ENCODE data around the gene NLRP9. TPM values are rescaled to one million over a fixed set of nuclear protein-coding genes. Genes with fewer than 3 reads are reported as not detected.

NLRP9 gene
- polyA plus RNA-seq, 2 of the 4 experiments (the other 2 are of a cell fraction): not detected

DNA sequence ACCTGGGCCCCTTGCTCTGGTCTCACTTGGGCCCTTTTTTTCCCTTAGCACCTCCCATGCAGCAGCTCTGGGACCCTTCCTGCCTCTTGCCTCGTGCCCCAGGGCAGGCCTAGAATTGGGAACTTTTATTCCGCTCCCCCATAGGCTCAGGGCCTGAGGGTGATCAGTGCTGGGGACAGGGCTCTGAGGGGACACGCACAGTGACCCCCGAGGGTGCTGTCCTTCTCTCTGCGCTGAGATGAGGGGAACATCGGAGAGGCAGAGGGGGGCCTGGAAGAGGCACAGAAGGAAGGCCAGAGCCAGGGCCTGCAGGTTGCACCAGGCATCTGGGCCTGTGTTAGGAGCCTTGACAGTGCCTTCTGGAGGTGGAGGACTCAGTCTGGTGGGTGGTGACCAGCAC lies 52.4 kb downstream of the NLRP9 start:
- no peaks in the 10 kb centered on the region for H3K4me1 ChIP-seq
- no peak overlapping the region for H3K4me2 ChIP-seq
- no peak overlapping the region for H3K27ac ChIP-seq
- TF ChIP-seq CHD2 (IDR thresholded peaks at IDR 0.05; ENCODE audit: low read length, partially characterized antibody): no peak
- TF ChIP-seq, protein P1, sequence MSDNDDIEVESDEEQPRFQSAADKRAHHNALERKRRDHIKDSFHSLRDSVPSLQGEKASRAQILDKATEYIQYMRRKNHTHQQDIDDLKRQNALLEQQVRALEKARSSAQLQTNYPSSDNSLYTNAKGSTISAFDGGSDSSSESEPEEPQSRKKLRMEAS (IDR thresholded peaks at IDR 0.05): no peak
- TF ChIP-seq GATA3 (IDR thresholded peaks at IDR 0.05; ENCODE audit: borderline replicate concordance): no peak
- TF ChIP-seq, protein P2, sequence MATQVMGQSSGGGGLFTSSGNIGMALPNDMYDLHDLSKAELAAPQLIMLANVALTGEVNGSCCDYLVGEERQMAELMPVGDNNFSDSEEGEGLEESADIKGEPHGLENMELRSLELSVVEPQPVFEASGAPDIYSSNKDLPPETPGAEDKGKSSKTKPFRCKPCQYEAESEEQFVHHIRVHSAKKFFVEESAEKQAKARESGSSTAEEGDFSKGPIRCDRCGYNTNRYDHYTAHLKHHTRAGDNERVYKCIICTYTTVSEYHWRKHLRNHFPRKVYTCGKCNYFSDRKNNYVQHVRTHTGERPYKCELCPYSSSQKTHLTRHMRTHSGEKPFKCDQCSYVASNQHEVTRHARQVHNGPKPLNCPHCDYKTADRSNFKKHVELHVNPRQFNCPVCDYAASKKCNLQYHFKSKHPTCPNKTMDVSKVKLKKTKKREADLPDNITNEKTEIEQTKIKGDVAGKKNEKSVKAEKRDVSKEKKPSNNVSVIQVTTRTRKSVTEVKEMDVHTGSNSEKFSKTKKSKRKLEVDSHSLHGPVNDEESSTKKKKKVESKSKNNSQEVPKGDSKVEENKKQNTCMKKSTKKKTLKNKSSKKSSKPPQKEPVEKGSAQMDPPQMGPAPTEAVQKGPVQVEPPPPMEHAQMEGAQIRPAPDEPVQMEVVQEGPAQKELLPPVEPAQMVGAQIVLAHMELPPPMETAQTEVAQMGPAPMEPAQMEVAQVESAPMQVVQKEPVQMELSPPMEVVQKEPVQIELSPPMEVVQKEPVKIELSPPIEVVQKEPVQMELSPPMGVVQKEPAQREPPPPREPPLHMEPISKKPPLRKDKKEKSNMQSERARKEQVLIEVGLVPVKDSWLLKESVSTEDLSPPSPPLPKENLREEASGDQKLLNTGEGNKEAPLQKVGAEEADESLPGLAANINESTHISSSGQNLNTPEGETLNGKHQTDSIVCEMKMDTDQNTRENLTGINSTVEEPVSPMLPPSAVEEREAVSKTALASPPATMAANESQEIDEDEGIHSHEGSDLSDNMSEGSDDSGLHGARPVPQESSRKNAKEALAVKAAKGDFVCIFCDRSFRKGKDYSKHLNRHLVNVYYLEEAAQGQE (IDR thresholded peaks at IDR 0.05): no peak
- TF ChIP-seq HOXB13 (CRISPR knock-in tag; IDR thresholded peaks at IDR 0.05; ENCODE audit: low read depth): no peak
- TF ChIP-seq, protein P3, sequence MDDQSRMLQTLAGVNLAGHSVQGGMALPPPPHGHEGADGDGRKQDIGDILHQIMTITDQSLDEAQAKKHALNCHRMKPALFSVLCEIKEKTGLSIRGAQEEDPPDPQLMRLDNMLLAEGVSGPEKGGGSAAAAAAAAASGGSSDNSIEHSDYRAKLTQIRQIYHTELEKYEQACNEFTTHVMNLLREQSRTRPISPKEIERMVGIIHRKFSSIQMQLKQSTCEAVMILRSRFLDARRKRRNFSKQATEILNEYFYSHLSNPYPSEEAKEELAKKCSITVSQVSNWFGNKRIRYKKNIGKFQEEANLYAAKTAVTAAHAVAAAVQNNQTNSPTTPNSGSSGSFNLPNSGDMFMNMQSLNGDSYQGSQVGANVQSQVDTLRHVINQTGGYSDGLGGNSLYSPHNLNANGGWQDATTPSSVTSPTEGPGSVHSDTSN (IDR thresholded peaks at IDR 0.05): no peak
- no peak for TF ChIP-seq CHD4 (IDR thresholded peaks at IDR 0.05; ENCODE audit: borderline replicate concordance)
- no peak for TF ChIP-seq NFE2L2 (conservative IDR thresholded peaks at IDR 0.05; ENCODE audit: low read length)
- no peak for TF ChIP-seq FOXS1 (CRISPR knock-in tag; IDR thresholded peaks at IDR 0.05)
- TF ChIP-seq MAZ (IDR thresholded peaks at IDR 0.05; ENCODE audit: borderline replicate concordance, low read depth, low read length): no peak
- TF ChIP-seq MAFK (IDR thresholded peaks at IDR 0.05; ENCODE audit: partially characterized antibody): no peak
- no peak for TF ChIP-seq ZNF302 (CRISPR knock-in tag; IDR thresholded peaks at IDR 0.05)
- no peak for TF ChIP-seq SMC3 (IDR thresholded peaks at IDR 0.05)
- TF ChIP-seq, protein P4, sequence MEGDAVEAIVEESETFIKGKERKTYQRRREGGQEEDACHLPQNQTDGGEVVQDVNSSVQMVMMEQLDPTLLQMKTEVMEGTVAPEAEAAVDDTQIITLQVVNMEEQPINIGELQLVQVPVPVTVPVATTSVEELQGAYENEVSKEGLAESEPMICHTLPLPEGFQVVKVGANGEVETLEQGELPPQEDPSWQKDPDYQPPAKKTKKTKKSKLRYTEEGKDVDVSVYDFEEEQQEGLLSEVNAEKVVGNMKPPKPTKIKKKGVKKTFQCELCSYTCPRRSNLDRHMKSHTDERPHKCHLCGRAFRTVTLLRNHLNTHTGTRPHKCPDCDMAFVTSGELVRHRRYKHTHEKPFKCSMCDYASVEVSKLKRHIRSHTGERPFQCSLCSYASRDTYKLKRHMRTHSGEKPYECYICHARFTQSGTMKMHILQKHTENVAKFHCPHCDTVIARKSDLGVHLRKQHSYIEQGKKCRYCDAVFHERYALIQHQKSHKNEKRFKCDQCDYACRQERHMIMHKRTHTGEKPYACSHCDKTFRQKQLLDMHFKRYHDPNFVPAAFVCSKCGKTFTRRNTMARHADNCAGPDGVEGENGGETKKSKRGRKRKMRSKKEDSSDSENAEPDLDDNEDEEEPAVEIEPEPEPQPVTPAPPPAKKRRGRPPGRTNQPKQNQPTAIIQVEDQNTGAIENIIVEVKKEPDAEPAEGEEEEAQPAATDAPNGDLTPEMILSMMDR (IDR thresholded peaks at IDR 0.05): no peak
- no peak for TF ChIP-seq POLR2AphosphoS2 (conservative IDR thresholded peaks at IDR 0.05; ENCODE audit: low read length)
- no peak overlapping the region for H3K4me3 ChIP-seq
- DNase-seq (ENCODE audit: low read depth in 1 of 2, low spot score in 1 of 2) (no peak), FAIRE-seq (no peak), ATAC-seq (no peak)
- no peaks in the 10 kb centered on the region for H3K9me3 ChIP-seq
- 85% methylated on average over 4 of the region's 6 CpGs for WGBS (ENCODE audit: missing lambda C conversion rate)
- ChIA-PET POLR2A (no interaction called here), CTCF (interaction anchor here (0.6 kb wide), 1 partner anchor 1973 kb away, joined by 3 read pairs; no protein-coding TSS in a partner anchor)

DNA sequence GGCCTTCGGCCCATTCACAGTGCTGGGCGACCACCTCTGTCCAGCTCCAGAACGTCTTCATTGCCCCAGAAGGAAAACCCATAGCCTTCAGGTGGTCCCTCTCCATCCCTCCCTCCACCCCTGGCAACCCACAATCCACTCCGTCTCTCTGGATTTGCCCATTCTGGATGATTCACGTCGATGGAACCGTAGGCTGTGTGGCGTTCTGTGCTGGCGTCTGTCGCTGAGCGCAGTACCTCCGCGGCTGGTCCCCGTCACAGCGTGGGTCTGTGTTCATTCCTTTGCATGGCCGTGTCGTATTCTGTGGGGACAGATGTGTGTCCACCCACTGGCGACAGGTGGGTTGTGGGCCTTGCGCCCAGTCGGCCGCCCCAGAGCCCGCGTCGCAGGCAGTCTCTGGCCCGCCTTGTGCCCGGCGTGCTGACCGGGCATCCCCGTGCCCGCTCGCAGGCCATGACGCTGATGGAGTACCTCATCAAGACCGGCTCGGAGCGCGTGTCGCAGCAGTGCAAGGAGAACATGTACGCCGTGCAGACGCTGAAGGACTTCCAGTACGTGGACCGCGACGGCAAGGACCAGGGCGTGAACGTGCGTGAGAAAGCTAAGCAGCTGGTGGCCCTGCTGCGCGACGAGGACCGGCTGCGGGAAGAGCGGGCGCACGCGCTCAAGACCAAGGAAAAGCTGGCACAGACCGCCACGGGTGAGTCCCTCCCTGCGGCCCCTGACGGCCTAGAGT lies 53.1 kb downstream of the NLRP9 start:
- DNase-seq (ENCODE audit: low read depth in 1 of 2, low spot score in 1 of 2) (no peak), ATAC-seq (no peak), FAIRE-seq (no peak)
- H3K4me2 ChIP-seq: no peak overlapping the region
- POLR2A ChIA-PET: no interaction called here
- no peaks in the 10 kb centered on the region for H3K9me3 ChIP-seq
- H3K27ac ChIP-seq: no peak overlapping the region
- CTCF ChIA-PET: interaction anchor here (0.6 to 1.7 kb wide), 4 partner anchors 14 to 1974 kb away, joined by 3 to 6 read pairs (median 3); no protein-coding TSS in a partner anchor
- 97% methylated on average over 60 of the region's 60 CpGs for WGBS (ENCODE audit: missing lambda C conversion rate)
- no peaks in the 10 kb centered on the region for H3K4me1 ChIP-seq
- no peak overlapping the region for H3K4me3 ChIP-seq
- TF ChIP-seq, protein P5, sequence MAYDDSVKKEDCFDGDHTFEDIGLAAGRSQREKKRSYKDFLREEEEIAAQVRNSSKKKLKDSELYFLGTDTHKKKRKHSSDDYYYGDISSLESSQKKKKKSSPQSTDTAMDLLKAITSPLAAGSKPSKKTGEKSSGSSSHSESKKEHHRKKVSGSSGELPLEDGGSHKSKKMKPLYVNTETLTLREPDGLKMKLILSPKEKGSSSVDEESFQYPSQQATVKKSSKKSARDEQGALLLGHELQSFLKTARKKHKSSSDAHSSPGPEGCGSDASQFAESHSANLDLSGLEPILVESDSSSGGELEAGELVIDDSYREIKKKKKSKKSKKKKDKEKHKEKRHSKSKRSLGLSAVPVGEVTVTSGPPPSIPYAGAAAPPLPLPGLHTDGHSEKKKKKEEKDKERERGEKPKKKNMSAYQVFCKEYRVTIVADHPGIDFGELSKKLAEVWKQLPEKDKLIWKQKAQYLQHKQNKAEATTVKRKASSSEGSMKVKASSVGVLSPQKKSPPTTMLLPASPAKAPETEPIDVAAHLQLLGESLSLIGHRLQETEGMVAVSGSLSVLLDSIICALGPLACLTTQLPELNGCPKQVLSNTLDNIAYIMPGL (CRISPR knock-in tag; IDR thresholded peaks at IDR 0.05; ENCODE audit: borderline replicate concordance): no peak
- TF ChIP-seq CHD4 (IDR thresholded peaks at IDR 0.05; ENCODE audit: borderline replicate concordance) (no peak), SREBF2 (IDR thresholded peaks at IDR 0.05) (no peak), RAD21 (conservative IDR thresholded peaks at IDR 0.05 in 1 of 2, IDR thresholded peaks at IDR 0.05 in 1 of 2) (no peak), KDM1A (IDR thresholded peaks at IDR 0.05; ENCODE audit: low read depth) (no peak), TFCP2L1 (CRISPR knock-in tag; IDR thresholded peaks at IDR 0.05) (no peak), EHMT2 (IDR thresholded peaks at IDR 0.05; ENCODE audit: low read depth) (no peak), NFE2L2 (conservative IDR thresholded peaks at IDR 0.05; ENCODE audit: low read length) (no peak), KDM5A (IDR thresholded peaks at IDR 0.05) (no peak)
- TF ChIP-seq, protein P6, sequence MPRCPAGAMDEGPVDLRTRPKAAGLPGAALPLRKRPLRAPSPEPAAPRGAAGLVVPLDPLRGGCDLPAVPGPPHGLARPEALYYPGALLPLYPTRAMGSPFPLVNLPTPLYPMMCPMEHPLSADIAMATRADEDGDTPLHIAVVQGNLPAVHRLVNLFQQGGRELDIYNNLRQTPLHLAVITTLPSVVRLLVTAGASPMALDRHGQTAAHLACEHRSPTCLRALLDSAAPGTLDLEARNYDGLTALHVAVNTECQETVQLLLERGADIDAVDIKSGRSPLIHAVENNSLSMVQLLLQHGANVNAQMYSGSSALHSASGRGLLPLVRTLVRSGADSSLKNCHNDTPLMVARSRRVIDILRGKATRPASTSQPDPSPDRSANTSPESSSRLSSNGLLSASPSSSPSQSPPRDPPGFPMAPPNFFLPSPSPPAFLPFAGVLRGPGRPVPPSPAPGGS (IDR thresholded peaks at IDR 0.05): no peak
- TF ChIP-seq, protein P3 (IDR thresholded peaks at IDR 0.05): no peak

All from A549 (cell line).